HG03442 (cell line): ENCODE data around the gene FYN.
"Not testable (repeated sequence)": the region's sequence is repeated elsewhere in the genome, so short reads cannot be mapped to it uniquely, and the experiment has no call there.

ENCODE experiments used
- ATAC-seq: cut with Tn5 transposase; IDR thresholded peaks from one replicate; pipeline ENCODE4 v1.9.1; 2021; ENCODE audit warnings: mild to moderate bottlenecking, moderate library complexity; ENCODE audit not compliant: unreplicated experiment

Gene FYN

GRCh38 chr6:111835398-111835797 is 37.9 kb downstream of the FYN start:
- not testable (repeated sequence) for ATAC-seq

- ATAC-seq = no peak
These were observed 38.9 kb downstream of the FYN start for GRCh38 chr6:111834356-111834755.

- peak; percentile 59 for ATAC-seq
These were observed 40.3 kb downstream of the FYN start for GRCh38 chr6:111832833-111833418.

- no peak for ATAC-seq
These were observed 41.8 kb downstream of the FYN start for GRCh38 chr6:111831408-111831807.

GRCh38 chr6:111829998-111830397 is 43.3 kb downstream of the FYN start:
- no peak for ATAC-seq

- ATAC-seq = no peak
These were observed 43.7 kb downstream of the FYN start for GRCh38 chr6:111829581-111829980.

GRCh38 chr6:111828809-111829208 is 44.4 kb downstream of the FYN start:
- ATAC-seq = no peak

GRCh38 chr6:111825439-111826086 is 47.7 kb downstream of the FYN start:
- no peak for ATAC-seq

- ATAC-seq = peak; percentile 86
These were observed 48.5 kb downstream of the FYN start for GRCh38 chr6:111824608-111825337.

GRCh38 chr6:111823831-111824607 is 49.2 kb downstream of the FYN start:
- peak; percentile 37 for ATAC-seq

- no peak for ATAC-seq
These were observed 50.2 kb downstream of the FYN start for GRCh38 chr6:111823012-111823411.

- ATAC-seq = no peak
These were observed 53.8 kb downstream of the FYN start for GRCh38 chr6:111819458-111819857.

- no peak for ATAC-seq
These were observed 54.6 kb downstream of the FYN start for GRCh38 chr6:111818539-111819226.

- no peak for ATAC-seq
These were observed 55.7 kb downstream of the FYN start for GRCh38 chr6:111817451-111818120.

- no peak for ATAC-seq
These were observed 59.5 kb downstream of the FYN start for GRCh38 chr6:111813677-111814310.

- no peak for ATAC-seq
These were observed 60.0 kb downstream of the FYN start for GRCh38 chr6:111813237-111813636.

- no peak for ATAC-seq
These were observed 60.9 kb downstream of the FYN start for GRCh38 chr6:111812060-111813038.

- ATAC-seq = no peak
These were observed 62.7 kb downstream of the FYN start for GRCh38 chr6:111810294-111811131.
